ENCODE data around the gene DEAF1.

- no peak for TF ChIP-seq POLR2A (IDR thresholded peaks at IDR 0.05; ENCODE audit: low read length)
- no peak for TF ChIP-seq GATA1 (IDR thresholded peaks at IDR 0.05; ENCODE audit: low read depth, low read length)
Measured at GRCh38 chr11:698493-699115, 3.6 kb upstream of the DEAF1 start.
